ENCODE data around the gene ALDH5A1.
"Not testable (repeated sequence)": the region's sequence is repeated elsewhere in the genome, so short reads cannot be mapped to it uniquely, and the experiment has no call there.

The ALDH5A1 gene

DNA sequence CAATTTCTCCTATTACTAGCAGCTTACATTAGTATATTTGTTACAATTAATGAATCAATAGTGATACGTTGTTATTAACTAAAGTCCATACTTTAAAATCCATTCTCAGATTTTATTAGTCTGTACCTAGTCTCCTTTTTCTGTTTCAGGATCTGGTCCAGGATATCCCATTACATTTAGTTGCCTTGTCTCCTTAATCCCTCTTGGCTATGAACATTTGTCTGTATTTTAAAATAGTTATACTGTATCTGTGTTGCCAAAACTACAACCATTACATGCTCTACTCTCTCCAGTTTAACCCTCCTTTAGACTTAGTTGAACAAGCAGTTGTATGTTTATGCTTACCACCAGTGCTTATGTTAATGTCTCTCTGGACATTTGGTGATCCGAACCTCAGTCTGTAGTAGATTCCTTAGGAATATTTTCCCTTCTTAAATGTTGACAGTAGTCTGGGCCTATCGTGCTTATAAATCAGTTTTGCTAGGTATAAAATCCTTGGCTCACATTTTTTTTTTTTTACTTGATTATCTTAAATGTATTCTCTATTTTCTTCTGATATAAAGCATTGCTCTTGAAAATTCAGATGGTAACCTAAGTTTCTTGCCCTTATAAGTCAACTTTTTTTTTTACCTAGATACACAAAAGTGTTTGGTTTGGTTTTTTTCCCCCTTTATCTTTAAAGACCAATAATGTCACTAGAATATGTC lies 12.2 kb downstream of the ALDH5A1 start:
- TF ChIP-seq ZFX (IDR thresholded peaks at IDR 0.05) (no peak), CTCF (conservative IDR thresholded peaks at IDR 0.05) (no peak)
- H3K27ac ChIP-seq: no peak overlapping the region

GRCh38 chr6:24511976-24512375 lies 17.2 kb downstream of the ALDH5A1 start:
- not testable (repeated sequence) for H3K27ac ChIP-seq

DNA sequence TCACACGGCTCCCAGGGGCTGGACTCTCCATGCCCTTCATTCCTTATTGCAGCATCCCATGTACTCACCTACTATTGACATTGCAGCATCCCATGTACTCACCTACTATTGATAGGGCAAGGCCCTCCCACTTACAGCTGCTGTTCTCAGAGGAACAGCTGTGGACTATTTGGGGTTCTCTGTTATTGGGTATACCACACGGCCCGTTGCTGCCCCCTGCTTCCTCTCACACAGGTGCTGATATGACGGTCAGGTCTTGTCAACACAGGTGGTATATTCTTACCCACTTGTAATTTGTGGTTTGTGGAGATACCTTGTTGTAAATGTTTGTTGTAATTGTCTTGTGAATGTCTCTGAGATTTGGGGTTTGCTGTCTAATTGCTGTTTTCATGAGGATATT lies 18.8 kb downstream of the ALDH5A1 start:
- TF ChIP-seq CTCF (conservative IDR thresholded peaks at IDR 0.05): no peak
- no peak for TF ChIP-seq ZFX (IDR thresholded peaks at IDR 0.05)

DNA sequence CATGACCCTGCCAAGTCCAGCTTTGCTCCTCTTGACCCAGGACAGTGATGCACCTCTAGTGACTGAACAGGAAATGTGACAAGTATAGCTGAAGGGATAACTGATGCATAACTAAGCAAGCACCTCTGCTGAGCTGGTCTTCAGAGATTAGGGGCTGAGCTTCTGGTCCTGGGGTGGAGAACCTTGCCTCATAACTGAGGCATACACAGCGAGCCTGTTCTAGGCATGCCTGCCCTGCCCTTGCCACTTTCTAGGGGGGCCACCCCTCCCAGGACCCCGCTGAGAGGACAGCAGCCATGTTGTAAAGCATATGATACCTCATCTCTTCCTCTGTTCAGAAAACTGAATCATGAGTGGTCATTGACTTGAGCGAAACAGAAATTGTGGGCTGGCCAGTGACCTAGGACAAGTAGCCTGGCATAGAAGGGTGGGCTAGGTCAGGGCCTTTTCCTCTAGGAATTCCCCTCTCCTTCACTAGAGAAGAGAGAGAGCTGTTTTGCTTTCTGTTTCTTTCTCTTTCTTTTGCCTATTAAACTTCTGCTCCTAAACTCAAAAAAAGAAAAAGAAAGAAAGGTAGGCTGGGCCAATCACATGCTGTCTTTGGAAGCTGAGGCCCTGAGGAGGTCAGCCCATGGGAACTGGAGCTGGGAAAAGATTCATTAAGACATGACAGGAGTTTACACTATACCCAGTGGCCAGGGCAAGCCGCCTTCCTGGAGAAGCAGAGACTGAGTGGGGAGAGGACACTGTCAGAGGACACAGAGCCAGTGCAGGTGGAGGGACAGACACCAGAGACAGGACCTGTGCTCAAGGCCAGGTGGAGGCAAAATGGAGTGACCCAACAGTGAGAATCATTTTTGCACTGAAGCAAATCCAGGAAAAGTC lies 23.1 kb downstream of the ALDH5A1 start:
- TF ChIP-seq CTCF (conservative IDR thresholded peaks at IDR 0.05) (no peak), ZFX (IDR thresholded peaks at IDR 0.05) (no peak)
- no peak overlapping the region for H3K27ac ChIP-seq

More for the DNA sequence above, 18.8 kb downstream of the ALDH5A1 start:
- H3K27ac ChIP-seq: no peak overlapping the region

GRCh38 chr6:24520929-24521546 lies 26.3 kb downstream of the ALDH5A1 start:
- TF ChIP-seq ZFX (IDR thresholded peaks at IDR 0.05): no peak
- TF ChIP-seq CTCF (conservative IDR thresholded peaks at IDR 0.05): peak; percentile 91
- no peak overlapping the region for H3K27ac ChIP-seq

DNA sequence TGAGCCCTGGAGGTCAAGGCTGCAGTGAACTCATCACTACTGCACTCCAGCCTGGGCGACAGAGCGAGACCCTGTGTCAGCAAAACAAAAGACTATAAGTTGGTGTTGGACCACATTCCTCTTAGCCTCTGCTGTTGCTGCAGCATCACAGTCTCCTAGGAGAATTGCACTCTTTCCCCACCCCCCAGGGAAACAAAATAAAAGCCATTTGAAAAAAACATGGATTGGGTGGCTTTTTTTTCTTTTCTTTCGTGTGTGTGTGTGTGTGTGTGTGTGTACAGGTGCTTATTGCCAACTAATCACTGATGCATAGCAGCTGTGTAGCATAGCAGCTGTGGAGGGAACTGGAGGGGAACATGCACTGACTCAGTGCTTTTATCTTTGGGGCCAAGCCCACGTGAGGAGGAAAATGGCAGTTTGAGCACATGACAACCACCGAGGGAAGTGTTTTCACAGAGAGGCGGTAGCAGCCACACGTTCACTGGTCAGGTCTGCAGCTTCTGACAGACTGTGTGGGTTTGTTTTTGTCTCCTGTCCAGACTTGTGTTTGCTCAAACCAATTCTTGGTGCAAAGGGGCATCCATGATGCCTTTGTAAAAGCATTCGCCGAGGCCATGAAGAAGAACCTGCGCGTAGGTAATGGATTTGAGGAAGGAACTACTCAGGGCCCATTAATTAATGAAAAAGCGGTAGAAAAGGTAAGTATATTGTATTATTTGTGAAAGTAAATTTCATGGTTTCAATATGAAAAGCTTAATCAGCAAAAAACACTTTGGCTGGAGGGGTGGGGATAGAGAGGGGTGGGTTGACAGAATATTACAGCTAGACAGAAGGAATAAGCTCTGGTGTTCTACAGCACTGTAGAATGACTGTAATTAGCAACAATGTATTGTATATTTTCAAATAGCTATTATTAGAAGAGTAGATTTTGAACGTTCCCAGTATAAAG lies 27.7 kb downstream of the ALDH5A1 start:
- H3K27ac ChIP-seq: no peak overlapping the region

More for the DNA sequence above, 27.7 kb downstream of the ALDH5A1 start:
- no peak for TF ChIP-seq ZFX (IDR thresholded peaks at IDR 0.05)
- no peak for TF ChIP-seq CTCF (conservative IDR thresholded peaks at IDR 0.05)
